ENCODE measurements around the gene CBL.

GRCh38 chr11:119262668-119263351 is 56.7 kb downstream of the CBL start:
- TF ChIP-seq CTCF (conservative IDR thresholded peaks at IDR 0.05 in 1 of 2, IDR thresholded peaks at IDR 0.05 in 1 of 2; ENCODE audit: extremely low read depth in 1 of 2, insufficient read depth in 1 of 2, low read depth in 1 of 2, low read length in 2 of 2) = peak; percentile 2 to 20
- TF ChIP-seq EZH2 (IDR thresholded peaks at IDR 0.05; ENCODE audit: borderline replicate concordance, low read length) = no peak
